ENCODE results near the gene ACADM. TPM values are rescaled to one million over a fixed set of nuclear protein-coding genes. Genes with fewer than 3 reads are reported as not detected.

Gene ACADM
- total and polyA plus RNA-seq, 2 of the 13 experiments (the other 11 are each of a cell fraction or from before 2014, with no cell fraction given) = 43.7 to 92.2 TPM

DNA sequence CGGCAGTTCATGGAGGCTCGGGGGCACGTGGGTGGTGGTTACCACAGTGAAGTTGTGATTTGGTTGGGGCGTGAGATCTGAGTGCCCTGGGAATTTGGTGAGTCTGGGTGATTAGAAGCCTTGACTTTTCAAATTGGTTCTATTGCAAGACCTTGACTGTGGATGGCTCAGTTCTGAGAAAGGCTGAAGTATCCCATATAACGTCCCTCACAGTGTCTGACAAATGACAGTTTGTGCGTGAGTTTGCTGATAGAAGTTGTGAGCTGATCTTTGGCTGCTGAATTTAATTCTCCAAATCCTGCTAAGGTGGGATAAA, 72.7 kb downstream of the ACADM start (continued):
- TF ChIP-seq, protein P1, sequence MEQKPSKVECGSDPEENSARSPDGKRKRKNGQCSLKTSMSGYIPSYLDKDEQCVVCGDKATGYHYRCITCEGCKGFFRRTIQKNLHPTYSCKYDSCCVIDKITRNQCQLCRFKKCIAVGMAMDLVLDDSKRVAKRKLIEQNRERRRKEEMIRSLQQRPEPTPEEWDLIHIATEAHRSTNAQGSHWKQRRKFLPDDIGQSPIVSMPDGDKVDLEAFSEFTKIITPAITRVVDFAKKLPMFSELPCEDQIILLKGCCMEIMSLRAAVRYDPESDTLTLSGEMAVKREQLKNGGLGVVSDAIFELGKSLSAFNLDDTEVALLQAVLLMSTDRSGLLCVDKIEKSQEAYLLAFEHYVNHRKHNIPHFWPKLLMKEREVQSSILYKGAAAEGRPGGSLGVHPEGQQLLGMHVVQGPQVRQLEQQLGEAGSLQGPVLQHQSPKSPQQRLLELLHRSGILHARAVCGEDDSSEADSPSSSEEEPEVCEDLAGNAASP (CRISPR knock-in tag; IDR thresholded peaks at IDR 0.05; ENCODE audit: borderline replicate concordance) = no peak
- TF ChIP-seq NCOA5 (CRISPR knock-in tag; IDR thresholded peaks at IDR 0.05) (no peak), ZSCAN21 (CRISPR knock-in tag; IDR thresholded peaks at IDR 0.05; ENCODE audit: borderline replicate concordance) (no peak), GPN1 (CRISPR knock-in tag; IDR thresholded peaks at IDR 0.05; ENCODE audit: borderline replicate concordance) (no peak), ZBTB10 (CRISPR knock-in tag; IDR thresholded peaks at IDR 0.05; ENCODE audit: borderline replicate concordance) (no peak), PAF1 (CRISPR knock-in tag; IDR thresholded peaks at IDR 0.05) (peak; percentile 7; the same call in 1 of the 2 replicates), SETDB1 (CRISPR knock-in tag; IDR thresholded peaks at IDR 0.05; ENCODE audit: borderline replicate concordance) (no peak)
- TF ChIP-seq, protein P2, sequence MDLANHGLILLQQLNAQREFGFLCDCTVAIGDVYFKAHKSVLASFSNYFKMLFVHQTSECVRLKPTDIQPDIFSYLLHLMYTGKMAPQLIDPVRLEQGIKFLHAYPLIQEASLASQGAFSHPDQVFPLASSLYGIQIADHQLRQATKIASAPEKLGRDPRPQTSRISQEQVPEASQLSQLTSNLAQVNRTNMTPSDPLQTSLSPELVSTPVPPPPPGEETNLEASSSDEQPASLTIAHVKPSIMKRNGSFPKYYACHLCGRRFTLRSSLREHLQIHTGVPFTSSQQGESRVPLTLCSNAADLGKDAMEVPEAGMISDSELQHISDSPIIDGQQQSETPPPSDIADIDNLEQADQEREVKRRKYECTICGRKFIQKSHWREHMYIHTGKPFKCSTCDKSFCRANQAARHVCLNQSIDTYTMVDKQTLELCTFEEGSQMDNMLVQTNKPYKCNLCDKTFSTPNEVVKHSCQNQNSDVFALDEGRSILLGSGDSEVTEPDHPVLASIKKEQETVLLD (CRISPR knock-in tag; IDR thresholded peaks at IDR 0.05; ENCODE audit: low read depth) = no peak
- TF ChIP-seq, protein P3, sequence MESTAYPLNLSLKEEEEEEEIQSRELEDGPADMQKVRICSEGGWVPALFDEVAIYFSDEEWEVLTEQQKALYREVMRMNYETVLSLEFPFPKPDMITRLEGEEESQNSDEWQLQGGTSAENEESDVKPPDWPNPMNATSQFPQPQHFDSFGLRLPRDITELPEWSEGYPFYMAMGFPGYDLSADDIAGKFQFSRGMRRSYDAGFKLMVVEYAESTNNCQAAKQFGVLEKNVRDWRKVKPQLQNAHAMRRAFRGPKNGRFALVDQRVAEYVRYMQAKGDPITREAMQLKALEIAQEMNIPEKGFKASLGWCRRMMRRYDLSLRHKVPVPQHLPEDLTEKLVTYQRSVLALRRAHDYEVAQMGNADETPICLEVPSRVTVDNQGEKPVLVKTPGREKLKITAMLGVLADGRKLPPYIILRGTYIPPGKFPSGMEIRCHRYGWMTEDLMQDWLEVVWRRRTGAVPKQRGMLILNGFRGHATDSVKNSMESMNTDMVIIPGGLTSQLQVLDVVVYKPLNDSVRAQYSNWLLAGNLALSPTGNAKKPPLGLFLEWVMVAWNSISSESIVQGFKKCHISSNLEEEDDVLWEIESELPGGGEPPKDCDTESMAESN (CRISPR knock-in tag; conservative IDR thresholded peaks at IDR 0.05) = no peak
- TF ChIP-seq, protein P4, sequence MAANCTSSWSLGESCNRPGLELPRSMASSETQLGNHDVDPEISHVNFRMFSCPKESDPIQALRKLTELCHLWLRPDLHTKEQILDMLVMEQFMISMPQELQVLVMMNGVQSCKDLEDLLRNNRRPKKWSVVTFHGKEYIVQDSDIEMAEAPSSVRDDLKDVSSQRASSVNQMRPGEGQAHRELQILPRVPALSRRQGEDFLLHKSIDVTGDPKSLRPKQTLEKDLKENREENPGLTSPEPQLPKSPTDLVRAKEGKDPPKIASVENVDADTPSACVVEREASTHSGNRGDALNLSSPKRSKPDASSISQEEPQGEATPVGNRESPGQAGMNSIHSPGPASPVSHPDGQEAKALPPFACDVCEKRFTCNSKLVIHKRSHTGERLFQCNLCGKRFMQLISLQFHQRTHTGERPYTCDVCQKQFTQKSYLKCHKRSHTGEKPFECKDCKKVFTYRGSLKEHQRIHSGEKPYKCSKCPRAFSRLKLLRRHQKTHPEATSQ (CRISPR knock-in tag; IDR thresholded peaks at IDR 0.05; ENCODE audit: borderline replicate concordance) = no peak
- TF ChIP-seq, protein P5, sequence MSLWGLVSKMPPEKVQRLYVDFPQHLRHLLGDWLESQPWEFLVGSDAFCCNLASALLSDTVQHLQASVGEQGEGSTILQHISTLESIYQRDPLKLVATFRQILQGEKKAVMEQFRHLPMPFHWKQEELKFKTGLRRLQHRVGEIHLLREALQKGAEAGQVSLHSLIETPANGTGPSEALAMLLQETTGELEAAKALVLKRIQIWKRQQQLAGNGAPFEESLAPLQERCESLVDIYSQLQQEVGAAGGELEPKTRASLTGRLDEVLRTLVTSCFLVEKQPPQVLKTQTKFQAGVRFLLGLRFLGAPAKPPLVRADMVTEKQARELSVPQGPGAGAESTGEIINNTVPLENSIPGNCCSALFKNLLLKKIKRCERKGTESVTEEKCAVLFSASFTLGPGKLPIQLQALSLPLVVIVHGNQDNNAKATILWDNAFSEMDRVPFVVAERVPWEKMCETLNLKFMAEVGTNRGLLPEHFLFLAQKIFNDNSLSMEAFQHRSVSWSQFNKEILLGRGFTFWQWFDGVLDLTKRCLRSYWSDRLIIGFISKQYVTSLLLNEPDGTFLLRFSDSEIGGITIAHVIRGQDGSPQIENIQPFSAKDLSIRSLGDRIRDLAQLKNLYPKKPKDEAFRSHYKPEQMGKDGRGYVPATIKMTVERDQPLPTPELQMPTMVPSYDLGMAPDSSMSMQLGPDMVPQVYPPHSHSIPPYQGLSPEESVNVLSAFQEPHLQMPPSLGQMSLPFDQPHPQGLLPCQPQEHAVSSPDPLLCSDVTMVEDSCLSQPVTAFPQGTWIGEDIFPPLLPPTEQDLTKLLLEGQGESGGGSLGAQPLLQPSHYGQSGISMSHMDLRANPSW (CRISPR knock-in tag; IDR thresholded peaks at IDR 0.05; ENCODE audit: borderline replicate concordance) = no peak
